ENCODE measurements around the gene MT1F.

DNA sequence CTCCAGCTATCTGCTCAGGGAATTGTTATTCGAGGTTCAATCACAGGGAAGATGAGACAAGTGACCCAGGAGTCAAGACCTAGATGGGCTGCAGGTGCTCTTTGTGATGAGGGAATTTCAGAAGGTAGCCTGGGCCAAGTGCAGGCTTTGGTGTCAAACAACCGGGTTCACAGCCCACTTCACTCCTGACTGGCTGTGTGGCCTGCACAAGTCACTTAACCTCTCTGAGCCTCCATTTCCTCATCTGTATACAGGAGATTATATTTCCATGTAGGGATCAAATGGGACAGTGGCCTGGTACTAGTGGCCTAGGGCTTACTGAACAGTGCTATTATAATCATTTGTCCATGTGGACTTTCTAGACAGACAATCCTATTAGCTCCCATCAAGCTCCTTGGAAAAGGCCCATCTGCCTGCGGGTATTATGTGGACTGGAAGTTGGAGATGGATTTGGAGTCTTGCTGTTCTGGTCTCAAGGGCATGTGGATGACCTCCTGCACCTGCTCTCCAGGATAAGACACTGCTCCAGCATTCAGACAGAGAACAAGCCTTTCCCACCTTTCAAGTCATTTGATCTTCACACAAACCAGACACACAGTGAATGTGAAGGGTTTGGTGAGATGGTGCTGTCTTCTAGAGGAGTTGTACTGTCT is 21.4 kb downstream of the MT1F start:
- TF ChIP-seq, protein P1, sequence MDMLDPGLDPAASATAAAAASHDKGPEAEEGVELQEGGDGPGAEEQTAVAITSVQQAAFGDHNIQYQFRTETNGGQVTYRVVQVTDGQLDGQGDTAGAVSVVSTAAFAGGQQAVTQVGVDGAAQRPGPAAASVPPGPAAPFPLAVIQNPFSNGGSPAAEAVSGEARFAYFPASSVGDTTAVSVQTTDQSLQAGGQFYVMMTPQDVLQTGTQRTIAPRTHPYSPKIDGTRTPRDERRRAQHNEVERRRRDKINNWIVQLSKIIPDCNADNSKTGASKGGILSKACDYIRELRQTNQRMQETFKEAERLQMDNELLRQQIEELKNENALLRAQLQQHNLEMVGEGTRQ (IDR thresholded peaks at IDR 0.05; ENCODE audit: borderline replicate concordance, low read depth, low read length): no peak
- TF ChIP-seq EZH2 (IDR thresholded peaks at IDR 0.05; ENCODE audit: borderline replicate concordance, control insufficient read depth, low read depth, low read length) (no peak), BHLHE40 (IDR thresholded peaks at IDR 0.05; ENCODE audit: borderline replicate concordance in 1 of 2, low read depth in 2 of 2, low read length in 1 of 2) (no peak), ETV6 (conservative IDR thresholded peaks at IDR 0.05 in 1 of 2, IDR thresholded peaks at IDR 0.05 in 1 of 2; ENCODE audit: borderline replicate concordance in 1 of 2, low read depth in 1 of 2) (no peak)

Data from GM12878 (cell line).